Activated T-cell treated with anti-CD3 and anti-CD28 coated beads, Interleukin-2, amount 50 U/mL, for 24 hours (primary cell): ENCODE data around the gene CHIC2.
A peak's percentile ranks its signal among the peaks of the same experiment; 100 is the strongest.
"Not testable (repeated sequence)": the region's sequence is repeated elsewhere in the genome, so short reads cannot be mapped to it uniquely, and the experiment has no call there.

Source experiments
- DNase-seq: peaks from one replicate; pipeline ENCODE4 v3.0.0-alpha.2; 2020
- H3K27ac Mint-ChIP-seq: 2 replicates; pipeline ENCODE4 v1.8.0; 2020; ENCODE audit warnings: mild to moderate bottlenecking, mixed read lengths
- H3K27me3 Mint-ChIP-seq: 2 replicates; pipeline ENCODE4 v1.8.0; 2020; ENCODE audit warnings: mixed read lengths
- H3K36me3 Mint-ChIP-seq: 2 replicates; pipeline ENCODE4 v1.8.0; 2020; ENCODE audit warnings: low read depth, mixed read lengths
- H3K4me1 Mint-ChIP-seq: 2 replicates; pipeline ENCODE4 v1.8.0; 2020; ENCODE audit warnings: low read depth, mixed read lengths
- H3K4me3 Mint-ChIP-seq: 2 replicates; pipeline ENCODE4 v1.8.0; 2020; ENCODE audit warnings: mild to moderate bottlenecking, moderate library complexity, mixed read lengths
- H3K9me3 Mint-ChIP-seq: 2 replicates; pipeline ENCODE4 v1.8.0; 2020; ENCODE audit warnings: mixed read lengths

The CHIC2 gene

GRCh38 chr4:54064317-54065111 lies at the start of gene CHIC2:
CHIC2 (minus strand) TSS chr4:54064605; CDS start chr4:54064300, 305 bp downstream.
- Mint-ChIP-seq H3K36me3 (peaks cover 33% of the 10 kb centered on the region), H3K4me3 (peak within 1 kb of the TSS; percentile 92), H3K9me3 (no peaks in the 10 kb centered on the region), H3K27ac (peak within 1 kb of the TSS; percentile 97), H3K4me1 (peaks cover 51% of the 10 kb centered on the region), H3K27me3 (no peaks in the 10 kb centered on the region)
- peak; percentile 97 for DNase-seq

- not testable (repeated sequence) for DNase-seq, H3K4me3 Mint-ChIP-seq, H3K36me3 Mint-ChIP-seq, H3K27ac Mint-ChIP-seq, H3K9me3 Mint-ChIP-seq
- H3K27me3 Mint-ChIP-seq, result peaks cover 78% of the 10 kb centered on the region
- H3K4me1 Mint-ChIP-seq, result peaks cover 17% of the 10 kb centered on the region
Observed at GRCh38 chr4:54113206-54113605, 48.8 kb upstream of the CHIC2 start.

GRCh38 chr4:54110019-54110416 lies 45.6 kb upstream of the CHIC2 start:
- peaks cover 25% of the 10 kb centered on the region for H3K4me1 Mint-ChIP-seq
- peaks cover 82% of the 10 kb centered on the region for H3K27me3 Mint-ChIP-seq
- no peak overlapping the region for H3K4me3 Mint-ChIP-seq
- H3K27ac Mint-ChIP-seq, result no peak overlapping the region
- no peaks in the 10 kb centered on the region for H3K36me3 Mint-ChIP-seq
- no peak for DNase-seq
- H3K9me3 Mint-ChIP-seq, result no peaks in the 10 kb centered on the region

- Mint-ChIP-seq H3K4me1 (peaks cover 30% of the 10 kb centered on the region), H3K4me3 (no peak overlapping the region), H3K27me3 (peaks cover 84% of the 10 kb centered on the region), H3K27ac (no peak overlapping the region), H3K9me3 (no peaks in the 10 kb centered on the region), H3K36me3 (no peaks in the 10 kb centered on the region)
- DNase-seq, result no peak
Observed at GRCh38 chr4:54109241-54110018, 45.0 kb upstream of the CHIC2 start.

- DNase-seq, result no peak
- H3K9me3 Mint-ChIP-seq, result no peaks in the 10 kb centered on the region
- H3K36me3 Mint-ChIP-seq, result no peaks in the 10 kb centered on the region
- peak overlapping the region; percentile 63 for H3K4me3 Mint-ChIP-seq
- no peak overlapping the region for H3K27ac Mint-ChIP-seq
- H3K27me3 Mint-ChIP-seq, result peaks cover 91% of the 10 kb centered on the region
- peaks cover 41% of the 10 kb centered on the region for H3K4me1 Mint-ChIP-seq
Observed at GRCh38 chr4:54107951-54108748, 43.7 kb upstream of the CHIC2 start.

GRCh38 chr4:54104907-54105306 lies 40.5 kb upstream of the CHIC2 start:
- DNase-seq, result no peak
- peaks cover 64% of the 10 kb centered on the region for H3K4me1 Mint-ChIP-seq
- H3K4me3 Mint-ChIP-seq, result no peak overlapping the region

GRCh38 chr4:54103190-54103574 lies 38.8 kb upstream of the CHIC2 start:
- DNase-seq, result no peak
- no peak overlapping the region for H3K4me3 Mint-ChIP-seq
- peaks cover 92% of the 10 kb centered on the region for H3K27me3 Mint-ChIP-seq
- no peak overlapping the region for H3K27ac Mint-ChIP-seq
- H3K9me3 Mint-ChIP-seq, result no peaks in the 10 kb centered on the region
- peaks cover 62% of the 10 kb centered on the region for H3K4me1 Mint-ChIP-seq
- no peaks in the 10 kb centered on the region for H3K36me3 Mint-ChIP-seq

More at GRCh38 chr4:54104907-54105306, 40.5 kb upstream of the CHIC2 start:
- Mint-ChIP-seq H3K36me3 (no peaks in the 10 kb centered on the region), H3K27me3 (peaks cover 93% of the 10 kb centered on the region), H3K9me3 (no peaks in the 10 kb centered on the region), H3K27ac (no peak overlapping the region)

GRCh38 chr4:54102531-54103106 lies 38.2 kb upstream of the CHIC2 start:
- Mint-ChIP-seq H3K27me3 (peaks cover 94% of the 10 kb centered on the region), H3K4me3 (no peak overlapping the region), H3K4me1 (peaks cover 58% of the 10 kb centered on the region), H3K36me3 (no peaks in the 10 kb centered on the region), H3K9me3 (no peaks in the 10 kb centered on the region), H3K27ac (no peak overlapping the region)
- no peak for DNase-seq

DNA sequence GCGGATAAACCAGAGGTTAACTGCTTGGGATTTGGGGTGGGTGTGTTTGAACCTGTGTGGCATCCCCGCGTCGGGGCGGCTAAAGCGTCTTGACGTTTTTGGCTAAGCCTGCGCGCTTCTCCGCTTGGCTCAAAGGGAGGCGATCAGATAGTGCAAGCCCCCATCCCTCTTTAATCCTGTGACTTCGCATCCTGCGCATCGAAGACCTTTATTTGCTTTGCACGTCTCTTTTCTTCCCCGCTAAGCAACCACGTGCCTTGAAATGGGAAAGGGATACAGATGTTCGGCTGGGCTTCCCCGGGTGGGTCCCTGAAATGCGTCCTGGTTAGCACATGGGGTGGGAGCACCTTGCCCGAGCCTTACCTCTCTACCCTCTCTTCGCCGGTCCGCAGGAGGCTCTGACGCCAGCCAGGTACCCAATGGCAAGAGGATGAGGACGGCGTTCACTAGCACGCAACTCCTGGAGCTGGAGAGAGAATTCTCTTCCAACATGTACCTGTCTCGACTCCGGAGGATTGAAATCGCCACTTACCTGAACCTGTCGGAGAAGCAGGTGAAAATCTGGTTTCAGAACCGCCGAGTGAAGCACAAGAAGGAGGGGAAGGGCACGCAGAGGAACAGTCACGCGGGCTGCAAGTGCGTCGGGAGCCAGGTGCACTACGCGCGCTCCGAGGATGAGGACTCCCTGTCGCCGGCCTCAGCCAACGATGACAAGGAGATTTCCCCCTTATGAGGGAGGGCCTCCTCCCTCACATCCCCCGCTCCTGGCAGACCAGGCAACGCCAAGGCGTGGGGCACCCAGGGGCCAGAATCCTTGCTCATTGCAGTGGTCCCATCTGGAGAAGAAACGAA lies 37.0 kb upstream of the CHIC2 start:
- Mint-ChIP-seq H3K9me3 (no peaks in the 10 kb centered on the region), H3K36me3 (no peaks in the 10 kb centered on the region), H3K27ac (no peak overlapping the region), H3K4me1 (peaks cover 55% of the 10 kb centered on the region), H3K4me3 (peak overlapping the region; percentile 64), H3K27me3 (peaks cover 94% of the 10 kb centered on the region)
- DNase-seq, result no peak

DNA sequence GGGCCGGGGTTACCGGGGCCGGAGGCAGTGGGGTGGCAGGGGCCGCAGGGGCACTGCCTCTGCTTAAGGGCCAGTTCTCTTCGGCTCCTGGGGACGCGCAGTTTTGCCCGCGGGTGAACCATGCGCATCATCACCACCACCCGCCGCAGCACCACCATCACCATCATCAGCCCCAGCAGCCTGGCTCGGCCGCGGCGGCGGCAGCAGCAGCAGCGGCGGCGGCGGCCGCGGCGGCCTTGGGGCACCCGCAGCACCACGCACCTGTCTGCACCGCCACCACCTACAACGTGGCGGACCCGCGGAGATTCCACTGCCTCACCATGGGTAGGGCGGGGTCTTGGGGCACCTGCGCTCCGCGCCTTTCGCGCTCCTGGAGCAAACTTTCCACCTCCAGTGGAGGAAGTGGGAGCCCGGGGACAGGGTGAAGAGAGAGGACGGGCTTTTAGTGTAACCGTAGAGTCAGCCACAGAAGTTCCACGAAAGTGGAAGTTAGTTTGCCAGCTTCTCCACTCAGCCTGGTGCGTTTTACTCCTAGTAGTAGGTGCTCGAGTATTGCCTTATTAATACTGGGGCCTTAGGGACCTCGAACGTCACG lies 36.3 kb upstream of the CHIC2 start:
- Mint-ChIP-seq H3K4me3 (peak overlapping the region; percentile 64), H3K27me3 (peaks cover 96% of the 10 kb centered on the region), H3K4me1 (peaks cover 58% of the 10 kb centered on the region), H3K36me3 (no peaks in the 10 kb centered on the region), H3K27ac (no peak overlapping the region), H3K9me3 (no peaks in the 10 kb centered on the region)
- DNase-seq, result no peak

- peak within 1 kb of the TSS; percentile 64 for H3K4me3 Mint-ChIP-seq
- DNase-seq, result no peak
- H3K9me3 Mint-ChIP-seq, result no peaks in the 10 kb centered on the region
- no peaks in the 10 kb centered on the region for H3K36me3 Mint-ChIP-seq
- H3K27ac Mint-ChIP-seq, result no peak within 1 kb of the TSS
- peaks cover 57% of the 10 kb centered on the region for H3K4me1 Mint-ChIP-seq
- peaks cover 97% of the 10 kb centered on the region for H3K27me3 Mint-ChIP-seq
Observed at GRCh38 chr4:54099748-54100574, 35.6 kb upstream of the CHIC2 start, which contains the start of gene GSX2. GSX2 (plus strand) TSS chr4:54100163; CDS start chr4:54100345, 182 bp downstream.

DNA sequence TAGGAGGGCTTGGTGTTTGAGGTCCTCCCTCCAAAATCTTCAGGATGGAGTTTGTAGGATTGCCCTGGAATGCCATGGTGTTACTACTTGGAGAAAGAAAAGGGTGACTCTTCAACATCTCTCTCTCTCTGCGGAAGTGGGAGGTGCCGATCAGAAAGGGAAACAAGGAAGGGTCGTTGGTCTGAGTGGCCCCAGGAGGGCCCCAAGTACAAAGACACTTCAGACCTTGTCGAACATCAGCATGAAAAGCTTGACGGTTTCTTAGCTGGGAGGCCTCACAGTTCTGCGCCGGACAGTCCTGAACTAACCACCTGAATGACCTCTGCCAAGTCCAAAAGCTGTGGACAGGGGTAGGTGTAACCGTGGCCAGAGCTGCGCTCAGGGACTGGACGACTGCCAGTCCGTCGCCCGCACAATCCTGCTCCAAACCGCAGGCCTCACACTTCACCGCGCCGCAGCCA lies 34.9 kb upstream of the CHIC2 start:
- no peak for DNase-seq
- Mint-ChIP-seq H3K27me3 (peaks cover 97% of the 10 kb centered on the region), H3K27ac (no peak overlapping the region), H3K4me1 (peaks cover 51% of the 10 kb centered on the region), H3K4me3 (peak overlapping the region; percentile 58), H3K36me3 (no peaks in the 10 kb centered on the region), H3K9me3 (no peaks in the 10 kb centered on the region)
